OCI-LY7 (cell line): ENCODE measurements around the gene SYNM. TPM values are rescaled to one million over a fixed set of nuclear protein-coding genes. Genes with fewer than 3 reads are reported as not detected.

ENCODE experiments used
- BruUV-seq: library from RNA; stranded (reverse); fragments of 400-500 nt; replicated peaks from 2 replicates; lab custom pipeline; 2021; lab: Mats Ljungman, UMichigan
- CTCF ChIA-PET: fragments of 300-600 bp; sonication (Branson Sonifier 250); formaldehyde crosslinking; loops from one replicate; lab custom pipeline; 2022; ENCODE audit warnings: antibody characterized with exemption; ENCODE audit not compliant: unreplicated experiment; lab: Charles Lee
- POLR2A ChIA-PET: fragments of 300-600 bp; sonication (Branson Sonifier 250); formaldehyde crosslinking; loops from one replicate; lab custom pipeline; 2022; ENCODE audit warnings: antibody characterized with exemption; lab: Charles Lee
- DNase-seq: peaks from one replicate; pipeline ENCODE4 v3.0.0-alpha.2; 2015; ENCODE audit warnings: low spot score
- H2AFZ ChIP-seq: fragments of 200-600 bp; sonication (generic), shearing (Covaris generic); 2 replicates; pipeline ENCODE4 v1.6.1; 2014; ENCODE audit warnings: mild to moderate bottlenecking, antibody characterized with exemption, low read length, moderate library complexity
- H3K27ac ChIP-seq: fragments of 200-600 bp; sonication (generic); 2 replicates; pipeline ENCODE4 v1.5.1; 2014; ENCODE audit warnings: mixed run types, low read depth, mild to moderate bottlenecking, moderate library complexity, low read length, inconsistent platforms; ENCODE audit not compliant: poor library complexity, severe bottlenecking
- H3K36me3 ChIP-seq: fragments of 200-600 bp; sonication (generic); 2 replicates; pipeline ENCODE4 v1.6.1; 2014; ENCODE audit warnings: mild to moderate bottlenecking, antibody characterized with exemption, low read length, moderate library complexity, mixed read lengths; ENCODE audit not compliant: insufficient read depth
- H3K4me1 ChIP-seq: fragments of 200-600 bp; sonication (generic); 2 replicates; pipeline ENCODE4 v1.5.1; 2014; ENCODE audit warnings: mild to moderate bottlenecking, low read length; ENCODE audit not compliant: insufficient read depth, poor library complexity, severe bottlenecking
- H3K4me2 ChIP-seq: fragments of 200-600 bp; sonication (generic); 2 replicates; pipeline ENCODE4 v1.6.1; 2014; ENCODE audit warnings: mild to moderate bottlenecking, low read length
- H3K4me3 ChIP-seq: fragments of 200-600 bp; sonication (generic); 2 replicates; pipeline ENCODE4 v1.5.1; 2014; ENCODE audit warnings: mild to moderate bottlenecking, low read depth, low read length; ENCODE audit not compliant: poor library complexity, severe bottlenecking
- H3K79me2 ChIP-seq: fragments of 200-600 bp; sonication (generic); 2 replicates; pipeline ENCODE4 v1.6.1; 2016; ENCODE audit warnings: low read depth, mild to moderate bottlenecking, low read length, moderate library complexity, mixed read lengths; ENCODE audit not compliant: insufficient read depth
- H3K9me2 ChIP-seq: fragments of 200-600 bp; sonication (generic); 2 replicates; pipeline ENCODE4 v1.6.1; 2016; ENCODE audit warnings: mild to moderate bottlenecking, low read length, mixed read lengths; ENCODE audit not compliant: insufficient read depth
- H3K9me3 ChIP-seq: fragments of 200-600 bp; sonication (generic); 2 replicates; pipeline ENCODE4 v1.6.1; 2014; ENCODE audit warnings: mild to moderate bottlenecking, mixed run types, low read length, mixed read lengths
- H4K20me1 ChIP-seq: fragments of 200-600 bp; sonication (generic); 2 replicates; pipeline ENCODE4 v1.6.1; 2014; ENCODE audit warnings: mild to moderate bottlenecking, antibody characterized with exemption, low read length, moderate library complexity, mixed read lengths; ENCODE audit not compliant: insufficient read depth
- CTCF ChIP-seq: fragments of 200-600 bp; sonication (generic); conservative IDR thresholded peaks from 2 replicates; pipeline ENCODE4 v1.5.1; 2014; ENCODE audit warnings: mild to moderate bottlenecking, antibody characterized with exemption, low read length, moderate library complexity, mixed read lengths
- EZH2phosphoT487 ChIP-seq: fragments of 200-600 bp; sonication (generic); IDR thresholded peaks from 2 replicates; pipeline ENCODE4 v1.6.1; 2018; ENCODE audit warnings: low read depth, borderline replicate concordance, mild to moderate bottlenecking, mixed run types, antibody characterized with exemption, low read length, moderate library complexity, mixed read lengths
- intact Hi-C: fragments of 100-400 bp; cut with micrococcal nuclease; formaldehyde crosslinking; loops from one replicate; pipeline ENCODE4 v1.10.0; 2022; ENCODE audit not compliant: unreplicated experiment
- total RNA-seq, 2 experiments: library from RNA; depleted of rRNA in 1 of 2; stranded (reverse); fragments of >200 nt in 1 of 2; shearing (Covaris generic) in 1 of 2; gene quantifications; 2 replicates each; pipeline ENCODE4 v1.2.3, GENCODE V29; 2014 to 2022

Gene SYNM
- total RNA-seq, 2 experiments from 2014 or later = 0.08 to 0.41 TPM

GRCh38 chr15:99097441-99098410, 7.2 kb upstream of the SYNM start:
- no peak overlapping the region for H3K4me2 ChIP-seq
- ChIA-PET CTCF (no interaction called here), POLR2A (interaction anchor here (0.6 to 0.7 kb wide), 2 partner anchors 10 to 134 kb away, joined by 3 to 4 read pairs; no protein-coding TSS in a partner anchor)
- H2AFZ ChIP-seq = no peak overlapping the region
- no peaks in the 10 kb centered on the region for H3K9me2 ChIP-seq
- intact Hi-C loops = no loop called here
- H3K27ac ChIP-seq = no peak overlapping the region
- H3K79me2 ChIP-seq = no peaks in the 10 kb centered on the region
- DNase-seq = no peak
- BruUV-seq = no TSS peak
- TF ChIP-seq EZH2phosphoT487 (no peak), CTCF (no peak)
- H3K4me3 ChIP-seq = no peak overlapping the region
- peaks cover 5% of the 10 kb centered on the region for H3K4me1 ChIP-seq
- no peaks in the 10 kb centered on the region for H3K9me3 ChIP-seq
- no peaks in the 10 kb centered on the region for H4K20me1 ChIP-seq
- no peaks in the 10 kb centered on the region for H3K36me3 ChIP-seq

- Histone ChIP-seq H3K27ac (no peak overlapping the region), H3K79me2 (no peaks in the 10 kb centered on the region), H3K9me2 (no peaks in the 10 kb centered on the region), H3K4me3 (no peak overlapping the region), H2AFZ (no peak overlapping the region), H3K36me3 (no peaks in the 10 kb centered on the region), H4K20me1 (no peaks in the 10 kb centered on the region), H3K4me1 (peaks cover 5% of the 10 kb centered on the region), H3K4me2 (no peak overlapping the region), H3K9me3 (no peaks in the 10 kb centered on the region)
- no peak for DNase-seq
- BruUV-seq = no TSS peak
- TF ChIP-seq CTCF (no peak), EZH2phosphoT487 (no peak)
- CTCF ChIA-PET = interaction anchor here (0.6 to 0.8 kb wide), 2 partner anchors 112 to 606 kb away, joined by 3 read pairs; no protein-coding TSS in a partner anchor
- intact Hi-C loops = no loop called here
- POLR2A ChIA-PET = interaction anchor here (0.7 to 0.8 kb wide), 2 partner anchors 127 to 133 kb away, joined by 3 read pairs; no protein-coding TSS in a partner anchor
Observed at GRCh38 chr15:99098426-99098825, 6.5 kb upstream of the SYNM start.
